ENCODE data around the gene TAP1.

TAP1 gene

DNA sequence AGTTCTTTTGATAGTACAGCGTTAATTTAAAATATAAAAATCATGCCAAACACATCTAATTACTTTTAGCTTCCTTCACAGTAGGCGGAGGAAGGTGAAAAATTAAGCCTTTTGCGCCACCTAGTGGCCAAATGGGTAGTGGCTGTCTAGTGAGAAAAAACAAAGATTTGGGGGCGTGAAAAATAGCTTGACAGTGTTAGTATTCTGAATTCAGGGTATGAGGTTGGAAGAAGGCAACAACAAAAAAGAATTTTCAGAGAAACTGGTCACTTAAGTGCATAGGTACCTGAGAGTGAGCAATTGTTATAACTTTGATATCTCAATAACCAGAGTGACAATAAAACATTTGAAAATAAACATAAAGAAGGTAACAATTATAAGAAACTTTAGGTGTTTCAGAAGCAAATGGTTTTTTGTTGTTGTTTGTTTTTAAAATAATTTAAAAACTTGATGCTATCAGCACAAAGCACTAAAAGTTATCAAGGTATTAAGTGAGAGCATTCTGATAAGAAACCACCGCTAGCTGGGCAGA lies 14.8 kb upstream of the TAP1 start:
- no peak overlapping the region for H4K91ac ChIP-seq (ENCODE audit: low read length)
- peak; percentile 75 for DNase-seq
- no peak overlapping the region for H3K4me2 ChIP-seq (ENCODE audit: low read length, poor library complexity, severe bottlenecking)
- no peak overlapping the region for H3K23ac ChIP-seq (ENCODE audit: low read length in 2 of 2)
- peak overlapping the region; percentile 40 for H3K9ac ChIP-seq (ENCODE audit: low read length)
- no peak overlapping the region for H3K18ac ChIP-seq (ENCODE audit: low read depth in 1 of 2, low read length in 2 of 2)
- no peak overlapping the region for H4K8ac ChIP-seq (ENCODE audit: low read length)
- H3K4ac ChIP-seq (ENCODE audit: low read depth in 1 of 2, low read length in 2 of 2): no peak overlapping the region
- H3K14ac ChIP-seq (ENCODE audit: low read length in 2 of 2): no peak overlapping the region
- H2BK12ac ChIP-seq (ENCODE audit: low read length in 2 of 2): no peak overlapping the region
- no peaks in the 10 kb centered on the region for H3K79me1 ChIP-seq (replicated peaks; ENCODE audit: low read length, poor library complexity, severe bottlenecking)
- no peaks in the 10 kb centered on the region for H3K9me3 ChIP-seq (ENCODE audit: control insufficient read depth, low read length)
- no peaks in the 10 kb centered on the region for H3K4me1 ChIP-seq (ENCODE audit: control insufficient read depth, insufficient read depth, low read depth, low read length)
- no peak overlapping the region for H3K4me3 ChIP-seq (ENCODE audit: insufficient read depth in 1 of 2, low read depth in 1 of 2, low read length in 2 of 2)
- H2BK120ac ChIP-seq (ENCODE audit: low read depth, low read length): no peak overlapping the region
- peaks cover 5 to 24% of the 10 kb centered on the region in 2 experiments for H3K27me3 ChIP-seq (ENCODE audit: control insufficient read depth in 1 of 2, insufficient read depth in 1 of 2, low read length in 2 of 2)
- H3K36me3 ChIP-seq (ENCODE audit: control insufficient read depth in 1 of 2, insufficient read depth in 2 of 2, low read depth in 1 of 2, low read length in 2 of 2): no peaks in the 10 kb centered on the region
- H2BK15ac ChIP-seq (ENCODE audit: low read depth, poor library complexity, severe bottlenecking): no peak overlapping the region
- H2AFZ ChIP-seq (ENCODE audit: low read depth, low read length): no peak overlapping the region
- H2AK5ac ChIP-seq (ENCODE audit: low read length, severe bottlenecking): no peak overlapping the region
- H3K27ac ChIP-seq (ENCODE audit: low read length, poor library complexity, severe bottlenecking): no peak overlapping the region
- no peak overlapping the region for H2BK5ac ChIP-seq (ENCODE audit: low read depth, low read length, poor library complexity, severe bottlenecking)
- WGBS: 0% methylated on average over 3 of the region's 5 CpGs

- no peaks in the 10 kb centered on the region for H3K79me1 ChIP-seq (replicated peaks; ENCODE audit: low read length, poor library complexity, severe bottlenecking)
- no peak overlapping the region for H2BK120ac ChIP-seq (ENCODE audit: low read depth, low read length)
These were observed 14.2 kb upstream of the TAP1 start for GRCh38 chr6:32867554-32868256.

GRCh38 chr6:32867022-32867477 lies 13.5 kb upstream of the TAP1 start:
- H2BK12ac ChIP-seq (ENCODE audit: low read length in 2 of 2): no peak overlapping the region
- H2BK15ac ChIP-seq (ENCODE audit: low read depth, poor library complexity, severe bottlenecking): no peak overlapping the region
- no peak overlapping the region for H3K4me2 ChIP-seq (ENCODE audit: low read length, poor library complexity, severe bottlenecking)
- no peak overlapping the region for H3K9ac ChIP-seq (ENCODE audit: low read length)
- 86% methylated on average over 2 of the region's 3 CpGs for WGBS
- no peak for DNase-seq
- H3K4me3 ChIP-seq (ENCODE audit: insufficient read depth in 1 of 2, low read depth in 1 of 2, low read length in 2 of 2): no peak overlapping the region
- H3K4ac ChIP-seq (ENCODE audit: low read depth in 1 of 2, low read length in 2 of 2): no peak overlapping the region
- no peak overlapping the region for H3K14ac ChIP-seq (ENCODE audit: low read length in 2 of 2)
- no peak overlapping the region for H3K18ac ChIP-seq (ENCODE audit: low read depth in 1 of 2, low read length in 2 of 2)
- no peaks in the 10 kb centered on the region for H3K4me1 ChIP-seq (ENCODE audit: control insufficient read depth, insufficient read depth, low read depth, low read length)
- no peak overlapping the region for H4K91ac ChIP-seq (ENCODE audit: low read length)
- H2AFZ ChIP-seq (ENCODE audit: low read depth, low read length): no peak overlapping the region
- no peak overlapping the region for H2BK120ac ChIP-seq (ENCODE audit: low read depth, low read length)
- H3K9me3 ChIP-seq (ENCODE audit: control insufficient read depth, low read length): no peaks in the 10 kb centered on the region
- no peaks in the 10 kb centered on the region for H3K36me3 ChIP-seq (ENCODE audit: control insufficient read depth in 1 of 2, insufficient read depth in 2 of 2, low read depth in 1 of 2, low read length in 2 of 2)
- H4K8ac ChIP-seq (ENCODE audit: low read length): no peak overlapping the region
- no peak overlapping the region for H3K23ac ChIP-seq (ENCODE audit: low read length in 2 of 2)
- no peaks in the 10 kb centered on the region for H3K79me1 ChIP-seq (replicated peaks; ENCODE audit: low read length, poor library complexity, severe bottlenecking)
- H2BK5ac ChIP-seq (ENCODE audit: low read depth, low read length, poor library complexity, severe bottlenecking): no peak overlapping the region
- H3K27ac ChIP-seq (ENCODE audit: low read length, poor library complexity, severe bottlenecking): no peak overlapping the region
- no peak overlapping the region for H2AK5ac ChIP-seq (ENCODE audit: low read length, severe bottlenecking)
- H3K27me3 ChIP-seq (ENCODE audit: control insufficient read depth in 1 of 2, insufficient read depth in 1 of 2, low read length in 2 of 2): peaks cover 5 to 24% of the 10 kb centered on the region in 2 experiments

More at GRCh38 chr6:32867554-32868256, 14.2 kb upstream of the TAP1 start:
- peaks cover 5 to 24% of the 10 kb centered on the region in 2 experiments for H3K27me3 ChIP-seq (ENCODE audit: control insufficient read depth in 1 of 2, insufficient read depth in 1 of 2, low read length in 2 of 2)
- H2BK12ac ChIP-seq (ENCODE audit: low read length in 2 of 2): no peak overlapping the region
- no peak overlapping the region for H3K14ac ChIP-seq (ENCODE audit: low read length in 2 of 2)
- no peak overlapping the region for H3K4me2 ChIP-seq (ENCODE audit: low read length, poor library complexity, severe bottlenecking)
- H3K9ac ChIP-seq (ENCODE audit: low read length): peak overlapping the region; percentile 40
- no peak for DNase-seq
- H2AFZ ChIP-seq (ENCODE audit: low read depth, low read length): no peak overlapping the region
- H3K4ac ChIP-seq (ENCODE audit: low read depth in 1 of 2, low read length in 2 of 2): no peak overlapping the region
- H2BK5ac ChIP-seq (ENCODE audit: low read depth, low read length, poor library complexity, severe bottlenecking): no peak overlapping the region
- no peaks in the 10 kb centered on the region for H3K9me3 ChIP-seq (ENCODE audit: control insufficient read depth, low read length)
- H3K36me3 ChIP-seq (ENCODE audit: control insufficient read depth in 1 of 2, insufficient read depth in 2 of 2, low read depth in 1 of 2, low read length in 2 of 2): no peaks in the 10 kb centered on the region
- no peak overlapping the region for H3K23ac ChIP-seq (ENCODE audit: low read length in 2 of 2)
- no peaks in the 10 kb centered on the region for H3K4me1 ChIP-seq (ENCODE audit: control insufficient read depth, insufficient read depth, low read depth, low read length)
- H4K91ac ChIP-seq (ENCODE audit: low read length): no peak overlapping the region
- no peak overlapping the region for H3K18ac ChIP-seq (ENCODE audit: low read depth in 1 of 2, low read length in 2 of 2)
- no peak overlapping the region for H2AK5ac ChIP-seq (ENCODE audit: low read length, severe bottlenecking)
- no peak overlapping the region for H3K27ac ChIP-seq (ENCODE audit: low read length, poor library complexity, severe bottlenecking)
- H2BK15ac ChIP-seq (ENCODE audit: low read depth, poor library complexity, severe bottlenecking): no peak overlapping the region
- no peak overlapping the region for H3K4me3 ChIP-seq (ENCODE audit: insufficient read depth in 1 of 2, low read depth in 1 of 2, low read length in 2 of 2)
- H4K8ac ChIP-seq (ENCODE audit: low read length): no peak overlapping the region
- WGBS: 60% methylated on average over 7 of the region's 8 CpGs

DNA sequence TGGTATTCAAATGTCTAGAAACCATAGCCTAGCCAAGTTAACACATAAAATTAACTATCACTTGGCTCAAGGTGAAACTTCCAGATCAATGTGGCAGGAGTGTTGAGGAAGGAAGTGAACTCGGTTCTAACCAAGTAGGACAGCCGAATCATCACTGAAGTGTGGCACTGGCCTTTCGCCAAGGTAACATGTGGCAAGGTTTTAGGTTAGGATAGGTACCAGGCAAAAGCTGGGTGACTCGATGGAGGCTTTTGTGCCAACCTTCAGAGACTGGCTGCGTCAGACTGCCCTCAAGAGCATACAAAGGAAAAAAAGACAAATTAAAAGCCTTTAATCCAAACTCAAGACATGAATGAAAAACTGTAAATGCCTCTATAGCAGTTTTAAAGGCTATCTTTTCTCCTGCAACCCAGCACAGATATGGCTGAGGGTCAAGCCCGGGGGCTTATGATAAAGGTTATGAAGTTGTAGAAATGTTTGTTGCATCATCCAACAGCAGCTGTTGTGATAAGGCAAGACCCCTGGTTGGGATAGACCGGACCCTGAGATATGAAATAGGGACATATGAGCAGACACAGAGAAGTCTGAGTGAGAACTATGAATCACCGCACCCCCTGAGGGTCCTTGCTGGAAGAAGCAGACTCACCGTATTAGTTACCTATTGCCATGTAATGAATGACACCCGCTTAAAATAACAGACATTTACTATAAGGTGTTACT lies 12.4 kb upstream of the TAP1 start:
- H2AK5ac ChIP-seq (ENCODE audit: low read length, severe bottlenecking): no peak overlapping the region
- H3K9ac ChIP-seq (ENCODE audit: low read length): no peak overlapping the region
- H3K4ac ChIP-seq (ENCODE audit: low read depth in 1 of 2, low read length in 2 of 2): no peak overlapping the region
- no peak overlapping the region for H4K91ac ChIP-seq (ENCODE audit: low read length)
- DNase-seq: no peak
- H3K36me3 ChIP-seq (ENCODE audit: control insufficient read depth in 1 of 2, insufficient read depth in 2 of 2, low read depth in 1 of 2, low read length in 2 of 2): no peaks in the 10 kb centered on the region
- H3K4me1 ChIP-seq (ENCODE audit: control insufficient read depth, insufficient read depth, low read depth, low read length): no peaks in the 10 kb centered on the region
- no peak overlapping the region for H2BK12ac ChIP-seq (ENCODE audit: low read length in 2 of 2)
- no peak overlapping the region for H3K14ac ChIP-seq (ENCODE audit: low read length in 2 of 2)
- no peak overlapping the region for H2BK15ac ChIP-seq (ENCODE audit: low read depth, poor library complexity, severe bottlenecking)
- H2BK120ac ChIP-seq (ENCODE audit: low read depth, low read length): no peak overlapping the region
- no peak overlapping the region for H3K4me2 ChIP-seq (ENCODE audit: low read length, poor library complexity, severe bottlenecking)
- no peak overlapping the region for H3K4me3 ChIP-seq (ENCODE audit: insufficient read depth in 1 of 2, low read depth in 1 of 2, low read length in 2 of 2)
- no peak overlapping the region for H3K23ac ChIP-seq (ENCODE audit: low read length in 2 of 2)
- peaks cover 5 to 24% of the 10 kb centered on the region in 2 experiments for H3K27me3 ChIP-seq (ENCODE audit: control insufficient read depth in 1 of 2, insufficient read depth in 1 of 2, low read length in 2 of 2)
- no peaks in the 10 kb centered on the region for H3K9me3 ChIP-seq (ENCODE audit: control insufficient read depth, low read length)
- no peak overlapping the region for H3K18ac ChIP-seq (ENCODE audit: low read depth in 1 of 2, low read length in 2 of 2)
- no peak overlapping the region for H2AFZ ChIP-seq (ENCODE audit: low read depth, low read length)
- no peak overlapping the region for H3K27ac ChIP-seq (ENCODE audit: low read length, poor library complexity, severe bottlenecking)
- H3K79me1 ChIP-seq (replicated peaks; ENCODE audit: low read length, poor library complexity, severe bottlenecking): no peaks in the 10 kb centered on the region
- H4K8ac ChIP-seq (ENCODE audit: low read length): no peak overlapping the region
- WGBS: 81% methylated on average over 9 of the region's 10 CpGs
- H2BK5ac ChIP-seq (ENCODE audit: low read depth, low read length, poor library complexity, severe bottlenecking): no peak overlapping the region

All from mesenchymal stem cell (in vitro differentiated cells and primary cell).